NOMO-1 treated with dmso at 0.1 percent for 144 hours (cell line): ENCODE data around the gene RBM8A.

Experiments used
- DNase-seq: peaks from one replicate; lab custom pipeline; 2025; ENCODE audit not compliant: unreplicated experiment; lab: John Stamatoyannopoulos, UW

RBM8A gene

GRCh38 chr1:145918144-145918991, 8.9 kb downstream of the RBM8A start, which contains the start of gene PEX11B:
Gene PEX11B (minus strand): TSS chr1:145918717. CDS start chr1:145918688, 29 bp downstream.
- peak; percentile 83 for DNase-seq

- DNase-seq, result no peak
Observed at GRCh38 chr1:145917595-145917994, 9.7 kb downstream of the RBM8A start.

GRCh38 chr1:145916745-145917144, 10.5 kb downstream of the RBM8A start:
- no peak for DNase-seq

- DNase-seq, result no peak
Observed at GRCh38 chr1:145912128-145912641, 15.1 kb downstream of the RBM8A start.

GRCh38 chr1:145908653-145909052, 18.6 kb downstream of the RBM8A start:
- DNase-seq, result no peak

GRCh38 chr1:145906954-145907753, 20.1 kb downstream of the RBM8A start:
- DNase-seq, result no peak

GRCh38 chr1:145901312-145902021, 25.8 kb downstream of the RBM8A start:
- DNase-seq, result no peak

GRCh38 chr1:145898756-145899155, 28.5 kb downstream of the RBM8A start:
- no peak for DNase-seq

- DNase-seq, result no peak
Observed at GRCh38 chr1:145897969-145898368, 29.3 kb downstream of the RBM8A start.

- no peak for DNase-seq
Observed at GRCh38 chr1:145895471-145895870, 31.8 kb downstream of the RBM8A start.

- DNase-seq, result no peak
Observed at GRCh38 chr1:145893306-145894055, 33.8 kb downstream of the RBM8A start.

- no peak for DNase-seq
Observed at GRCh38 chr1:145892486-145893087, 34.7 kb downstream of the RBM8A start.

GRCh38 chr1:145891587-145892485, 35.4 kb downstream of the RBM8A start:
- DNase-seq, result no peak

- no peak for DNase-seq
Observed at GRCh38 chr1:145891143-145891542, 36.1 kb downstream of the RBM8A start.

GRCh38 chr1:145889722-145890121, 37.6 kb downstream of the RBM8A start:
- DNase-seq, result no peak

- no peak for DNase-seq
Observed at GRCh38 chr1:145887631-145888030, 39.7 kb downstream of the RBM8A start.

- no peak for DNase-seq
Observed at GRCh38 chr1:145886816-145887215, 40.5 kb downstream of the RBM8A start.

- no peak for DNase-seq
Observed at GRCh38 chr1:145886390-145886789, 40.9 kb downstream of the RBM8A start.

GRCh38 chr1:145885738-145886287, 41.5 kb downstream of the RBM8A start, which contains the start of gene ANKRD35:
Gene ANKRD35 (minus strand): TSS chr1:145885866. CDS start chr1:145885758, 108 bp downstream.
- DNase-seq, result peak; percentile 41
